DMS153 treated with DMSO at 0.1 percent for 48 hours (cell line): ENCODE results near the gene TALDO1.
A peak's percentile ranks its signal among the peaks of the same experiment; 100 is the strongest.

Experiments
- DNase-seq: peaks from one replicate; lab custom pipeline; 2025; ENCODE audit not compliant: unreplicated experiment; lab: John Stamatoyannopoulos, UW

The TALDO1 gene

GRCh38 chr11:714436-714835 is 32.8 kb upstream of the TALDO1 start:
- no peak for DNase-seq

- DNase-seq, result no peak
These were observed 27.8 kb upstream of the TALDO1 start for GRCh38 chr11:719214-720016.

GRCh38 chr11:720017-720641 is 27.1 kb upstream of the TALDO1 start:
- DNase-seq, result no peak

- DNase-seq, result no peak
These were observed 26.5 kb upstream of the TALDO1 start for GRCh38 chr11:720642-721246.

DNA sequence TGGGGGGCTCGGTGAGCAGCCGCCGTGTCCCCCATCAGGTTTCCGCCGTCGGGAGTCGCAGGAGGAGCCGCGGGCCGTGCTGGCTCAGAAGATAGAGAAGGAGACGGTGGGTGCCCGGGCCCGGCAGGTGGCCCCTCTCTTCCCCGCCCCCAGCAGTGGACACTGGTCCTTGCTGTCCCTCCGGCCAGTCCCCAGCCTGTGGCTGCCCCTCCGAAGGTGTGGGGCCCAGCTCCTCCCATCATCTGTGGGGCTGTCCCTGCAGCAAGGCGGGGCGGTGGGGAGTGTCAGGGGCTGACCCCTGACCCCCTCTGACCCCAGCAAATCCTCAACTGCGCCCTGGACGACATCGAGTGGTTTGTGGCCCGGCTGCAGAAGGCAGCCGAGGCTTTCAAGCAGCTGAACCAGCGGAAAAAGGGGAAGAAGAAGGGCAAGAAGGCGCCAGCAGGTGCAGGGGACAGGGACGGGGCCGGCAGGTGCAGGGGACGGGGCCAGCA is 26.0 kb upstream of the TALDO1 start:
- DNase-seq, result no peak

- no peak for DNase-seq
These were observed 25.4 kb upstream of the TALDO1 start for GRCh38 chr11:721741-722345.

- DNase-seq, result no peak
These were observed 24.9 kb upstream of the TALDO1 start for GRCh38 chr11:722346-722811.

- DNase-seq, result peak; percentile 27
These were observed 24.0 kb upstream of the TALDO1 start for GRCh38 chr11:723120-723883.

- no peak for DNase-seq
These were observed 23.1 kb upstream of the TALDO1 start for GRCh38 chr11:724049-724777.

GRCh38 chr11:724778-725386 is 22.4 kb upstream of the TALDO1 start:
- no peak for DNase-seq

- no peak for DNase-seq
These were observed 21.6 kb upstream of the TALDO1 start for GRCh38 chr11:725624-726202.

DNA sequence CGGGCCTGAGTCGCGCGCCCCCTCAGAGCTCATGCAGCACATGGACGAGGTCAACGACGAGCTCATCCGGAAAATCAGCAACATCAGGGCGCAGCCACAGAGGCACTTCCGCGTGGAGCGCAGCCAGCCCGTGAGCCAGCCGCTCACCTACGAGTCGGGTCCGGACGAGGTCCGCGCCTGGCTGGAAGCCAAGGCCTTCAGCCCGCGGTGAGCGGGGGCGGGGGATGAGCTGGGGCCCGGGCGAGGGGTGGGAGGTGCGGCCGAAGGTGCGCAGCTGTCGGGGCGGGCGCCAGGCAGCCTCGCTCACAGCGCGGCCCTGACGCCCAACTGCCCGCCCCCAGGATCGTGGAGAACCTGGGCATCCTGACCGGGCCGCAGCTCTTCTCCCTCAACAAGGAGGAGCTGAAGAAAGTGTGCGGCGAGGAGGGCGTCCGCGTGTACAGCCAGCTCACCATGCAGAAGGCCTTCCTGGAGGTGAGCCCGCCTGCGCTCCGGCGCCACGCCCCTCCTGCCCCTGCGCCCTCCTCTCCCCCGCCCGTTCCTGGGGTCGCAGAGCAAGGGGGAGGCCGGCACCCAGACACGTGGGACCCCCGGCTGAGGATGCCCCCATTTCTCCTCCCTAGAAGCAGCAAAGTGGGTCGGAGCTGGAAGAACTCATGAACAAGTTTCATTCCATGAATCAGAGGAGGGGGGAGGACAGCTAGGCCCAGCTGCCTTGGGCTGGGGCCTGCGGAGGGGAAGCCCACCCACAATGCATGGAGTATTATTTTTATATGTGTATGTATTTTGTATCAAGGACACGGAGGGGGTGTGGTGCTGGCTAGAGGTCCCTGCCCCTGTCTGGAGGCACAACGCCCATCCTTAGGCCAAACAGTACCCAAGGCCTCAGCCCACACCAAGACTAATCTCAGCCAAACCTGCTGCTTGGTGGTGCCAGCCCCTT is 20.7 kb upstream of the TALDO1 start:
- DNase-seq, result peak; percentile 70

GRCh38 chr11:727281-727701 is 20.0 kb upstream of the TALDO1 start:
- DNase-seq, result no peak

DNA sequence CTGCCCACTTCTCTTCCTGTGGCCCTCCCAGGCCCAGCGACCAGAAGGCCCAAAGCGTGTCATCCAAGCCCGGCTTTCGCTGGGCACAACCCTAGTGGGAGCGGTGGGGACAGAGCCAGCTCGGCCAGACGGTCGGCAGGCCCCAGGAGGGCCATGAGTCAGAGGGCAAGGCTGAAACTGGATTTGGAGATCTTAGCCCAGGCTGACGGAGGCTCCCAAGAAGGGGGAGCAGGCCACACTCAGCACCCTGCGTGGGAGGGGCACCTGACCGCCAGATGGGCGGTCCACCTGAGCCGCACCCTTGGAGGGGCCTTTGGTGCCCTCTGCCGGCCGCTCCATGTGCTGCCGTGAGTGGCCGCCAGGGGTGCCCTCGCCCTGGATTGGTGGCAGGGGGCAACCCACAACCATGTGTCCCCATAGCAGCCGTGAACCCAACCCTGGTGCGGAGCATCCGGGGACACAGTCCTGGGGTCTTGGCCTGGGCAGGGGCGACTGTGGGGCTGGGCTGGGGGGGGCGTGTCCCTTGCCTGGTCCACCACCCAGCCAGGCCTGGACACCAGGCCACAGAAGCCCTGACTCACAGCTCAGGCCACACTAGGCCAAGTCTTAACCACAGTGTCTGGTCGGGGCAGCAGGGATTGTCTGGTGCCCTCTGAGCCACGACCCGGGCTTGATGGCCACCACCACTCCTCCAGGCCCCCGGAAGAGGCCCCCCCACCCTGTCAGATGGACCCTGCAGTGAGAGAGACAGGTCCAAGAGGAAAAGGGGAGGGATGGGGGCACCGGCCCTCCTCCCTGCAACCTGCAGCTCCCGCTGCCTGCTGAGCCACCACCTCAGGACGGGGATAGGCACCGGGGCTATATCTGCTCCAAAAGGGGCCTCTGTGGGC is 19.2 kb upstream of the TALDO1 start:
- peak; percentile 72 for DNase-seq

GRCh38 chr11:728901-729491 is 18.3 kb upstream of the TALDO1 start:
- DNase-seq, result no peak

- DNase-seq, result no peak
These were observed 17.7 kb upstream of the TALDO1 start for GRCh38 chr11:729492-730074.
